Thyroid gland (tissue), 4 donors: ENCODE data around the gene EP400. TPM values are rescaled to one million over a fixed set of nuclear protein-coding genes. Genes with fewer than 3 reads are reported as not detected.
"Not testable (repeated sequence)": the region's sequence is repeated elsewhere in the genome, so short reads cannot be mapped to it uniquely, and the experiment has no call there.

ENCODE experiments used
- DNase-seq, 2 donors: peaks; one replicate each; pipeline ENCODE4 v3.0.0-alpha.2; 2019
- H3K27ac ChIP-seq, 3 donors: fragments of 200-600 bp; sonication (generic); 1 replicate in 2 of 3; 2 replicates in 1 of 3; pipeline ENCODE4 v1.5.1; 2016 to 2019; ENCODE audit warnings: mild to moderate bottlenecking in 1 of 3, moderate library complexity in 1 of 3
- H3K27me3 ChIP-seq: fragments of 200-600 bp; sonication (generic); one replicate; pipeline ENCODE4 v1.5.1; 2019
- H3K36me3 ChIP-seq, 2 donors: fragments of 200-600 bp; sonication (generic); one replicate each; pipeline ENCODE4 v1.5.1; 2016 to 2019
- H3K4me1 ChIP-seq, 2 donors: fragments of 200-600 bp; sonication (generic); one replicate each; pipeline ENCODE4 v1.5.1; 2017 to 2019
- H3K4me3 ChIP-seq, 3 donors: fragments of 200-600 bp; sonication (generic); replicated peaks in 1 of 3; 1 replicate in 2 of 3; 2 replicates in 1 of 3; pipeline ENCODE4 v1.5.1; 2016; ENCODE audit warnings: mild to moderate bottlenecking in 1 of 3
- H3K9me3 ChIP-seq: fragments of 200-600 bp; sonication (generic); one replicate; pipeline ENCODE4 v1.5.1; 2017
- CTCF ChIP-seq, 6 experiments: fragments of 200-600 bp in 3 of 6; fragments of 450-650 bp in 3 of 6; sonication (generic) in 3 of 6; IDR thresholded peaks; one replicate each; pipeline ENCODE4 v1.5.1; 2016 to 2019; ENCODE audit warnings: antibody characterized with exemption in 6 of 6, mild to moderate bottlenecking in 2 of 6, inconsistent platforms in 1 of 6, moderate library complexity in 1 of 6
- POLR2A ChIP-seq, 2 donors: fragments of 450-650 bp; IDR thresholded peaks; one replicate each; pipeline ENCODE4 v1.6.1; 2017; ENCODE audit warnings: antibody characterized with exemption in 2 of 2, mild to moderate bottlenecking in 2 of 2, moderate library complexity in 1 of 2
- WGBS, 2 donors: methylation state at CpG; one replicate each; pipeline ENCODE4 v1.1.5; 2017; 5-methylcytosine and 5-hydroxymethylcytosine counted together
- intact Hi-C: fragments of 100-400 bp; cut with DNase I; formaldehyde crosslinking; loops from one replicate; pipeline ENCODE4 v1.15.1; 2023
- total RNA-seq, 4 donors: library from RNA; depleted of rRNA; stranded (reverse); fragments of >200 nt; gene quantifications; one replicate each; pipeline ENCODE4 v1.2.3, GENCODE V29; 2016

The EP400 gene
- total RNA-seq, 4 donors from 2014 or later = 22.1 to 51.8 (median 25.4) TPM

GRCh38 chr12:132044661-132045412 is 95.1 kb downstream of the EP400 start:
- Histone ChIP-seq H3K36me3 (peaks cover 35 to 38% of the 10 kb centered on the region in 2 donors), H3K27ac (no peak overlapping the region), H3K27me3 (no peaks in the 10 kb centered on the region), H3K4me3 (no peak overlapping the region), H3K4me1 (no peaks in the 10 kb centered on the region), H3K9me3 (no peaks in the 10 kb centered on the region)
- intact Hi-C loops = no loop called here
- no peak for DNase-seq
- no peak for TF ChIP-seq CTCF (IDR thresholded peaks at IDR 0.05)
- TF ChIP-seq POLR2A (IDR thresholded peaks at IDR 0.05) = no peak
- 96 to 97% methylated on average over 28 of the region's 29 CpGs for WGBS, 2 donors

- peaks cover 39 to 41% of the 10 kb centered on the region in 2 donors for H3K36me3 ChIP-seq
- no peaks in the 10 kb centered on the region for H3K9me3 ChIP-seq
- TF ChIP-seq CTCF (IDR thresholded peaks at IDR 0.05) = no peak
- TF ChIP-seq POLR2A (IDR thresholded peaks at IDR 0.05) = no peak
- DNase-seq = no peak
- no peak overlapping the region for H3K4me3 ChIP-seq
- H3K4me1 ChIP-seq = no peaks in the 10 kb centered on the region
- WGBS, 2 donors = 93 to 98% methylated on average over 15 to 16 of the region's 16 CpGs
- intact Hi-C loops = no loop called here
- no peaks in the 10 kb centered on the region for H3K27me3 ChIP-seq
- no peak overlapping the region for H3K27ac ChIP-seq
Measured at GRCh38 chr12:132045751-132046150, 96.0 kb downstream of the EP400 start.

DNA sequence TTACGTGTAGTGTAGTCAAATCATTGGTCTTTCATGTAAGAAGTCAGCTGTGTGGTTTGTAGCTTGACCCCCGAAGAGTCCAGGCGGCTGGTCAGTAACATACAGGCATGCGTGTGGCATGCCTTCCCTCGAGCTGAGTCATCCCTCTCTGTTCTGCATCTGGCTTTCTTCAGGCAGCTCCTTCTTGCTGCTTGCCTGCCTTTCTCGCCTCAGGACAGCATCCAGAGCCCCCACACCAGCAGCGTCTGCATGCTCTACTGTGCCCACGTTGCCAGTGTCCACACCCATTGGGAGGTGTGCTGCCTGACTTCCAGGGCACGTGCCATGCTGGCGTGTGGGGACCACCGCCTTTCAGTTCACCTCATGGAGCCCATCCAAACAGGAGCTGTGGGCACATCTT is 96.8 kb downstream of the EP400 start:
- DNase-seq = no peak
- Histone ChIP-seq H3K9me3 (no peaks in the 10 kb centered on the region), H3K27ac (no peak overlapping the region), H3K4me1 (no peaks in the 10 kb centered on the region), H3K36me3 (peaks cover 45 to 46% of the 10 kb centered on the region in 2 donors), H3K4me3 (no peak overlapping the region), H3K27me3 (no peaks in the 10 kb centered on the region)
- WGBS, 2 donors = 89 to 96% methylated on average over 11 of the region's 11 CpGs
- no peak for TF ChIP-seq CTCF (IDR thresholded peaks at IDR 0.05)
- no peak for TF ChIP-seq POLR2A (IDR thresholded peaks at IDR 0.05)
- intact Hi-C loops = no loop called here

GRCh38 chr12:132047630-132048029 is 97.9 kb downstream of the EP400 start:
- DNase-seq, intact Hi-C loops, H3K4me3 ChIP-seq, H3K9me3 ChIP-seq, H3K27me3 ChIP-seq, H3K27ac ChIP-seq, H3K4me1 ChIP-seq: not testable (repeated sequence)
- WGBS, 2 donors = 95 to 96% methylated on average over 11 of the region's 11 CpGs
- peaks cover 45 to 46% of the 10 kb centered on the region in 2 donors for H3K36me3 ChIP-seq

GRCh38 chr12:132049442-132049841 is 99.7 kb downstream of the EP400 start:
- Histone ChIP-seq H3K36me3 (peaks cover 36 to 49% of the 10 kb centered on the region in 2 donors), H3K27ac (no peak overlapping the region), H3K4me1 (peaks cover 9 to 11% of the 10 kb centered on the region in 2 donors), H3K4me3 (no peak overlapping the region), H3K9me3 (no peaks in the 10 kb centered on the region), H3K27me3 (no peaks in the 10 kb centered on the region)
- intact Hi-C loops = no loop called here
- DNase-seq = no peak
- no peak for TF ChIP-seq CTCF (IDR thresholded peaks at IDR 0.05)
- TF ChIP-seq POLR2A (IDR thresholded peaks at IDR 0.05) = no peak
- 97 to 100% methylated on average over 2 of the region's 2 CpGs for WGBS, 2 donors
